NCI-H1694 treated with DMSO at 0.1 percent for 48 hours (cell line): Measurements from ENCODE around the gene DTWD2.
"Not testable (repeated sequence)": the region's sequence is repeated elsewhere in the genome, so short reads cannot be mapped to it uniquely, and the experiment has no call there.

Experiments
- DNase-seq: peaks from one replicate; lab custom pipeline; 2025; lab: John Stamatoyannopoulos, UW

DTWD2 gene

GRCh38 chr5:118996098-118996497 lies 7.8 kb upstream of the DTWD2 start:
- DNase-seq: no peak

- DNase-seq: no peak
Observed at GRCh38 chr5:118994595-118994994, 6.2 kb upstream of the DTWD2 start.

- not testable (repeated sequence) for DNase-seq
Observed at GRCh38 chr5:118993118-118993517, 4.8 kb upstream of the DTWD2 start.

- DNase-seq: not testable (repeated sequence)
Observed at GRCh38 chr5:118992055-118992454, 3.7 kb upstream of the DTWD2 start.

DNA sequence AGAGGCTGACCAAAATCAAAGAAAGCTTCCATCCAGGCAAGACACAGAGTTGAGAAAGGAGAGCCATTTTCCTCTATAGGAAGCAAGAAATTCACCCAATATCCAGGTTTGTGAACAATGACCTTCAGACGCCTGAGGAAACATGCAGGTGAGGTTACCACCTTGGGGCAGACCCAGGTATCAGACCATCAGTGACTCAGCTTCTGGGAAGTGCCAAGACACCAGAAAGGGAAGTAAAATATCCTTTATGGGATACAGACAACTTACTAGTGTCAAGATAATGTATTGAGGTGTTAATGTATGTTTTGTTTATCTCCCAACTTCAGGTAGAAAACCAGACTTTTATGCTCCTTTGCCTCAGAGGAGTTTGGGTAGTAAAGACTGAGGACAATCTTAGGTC lies 2.2 kb upstream of the DTWD2 start:
- no peak for DNase-seq

GRCh38 chr5:118989816-118990215 lies 1.5 kb upstream of the DTWD2 start:
- no peak for DNase-seq

DNA sequence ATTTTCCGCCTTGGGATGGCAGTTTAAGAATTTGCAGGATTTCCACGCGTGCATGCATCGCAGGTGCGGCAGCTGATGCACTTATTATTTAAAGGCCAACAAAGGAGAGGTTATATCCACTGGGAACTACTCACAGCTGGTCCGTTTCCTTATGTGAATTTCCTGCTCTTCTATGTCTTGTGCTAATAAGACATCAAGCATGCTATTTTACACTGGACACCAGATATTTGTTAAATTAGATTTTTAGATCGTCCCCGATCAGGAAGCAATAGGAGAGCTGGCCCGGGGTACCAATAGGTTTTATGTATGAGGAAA lies 476 bp upstream of the DTWD2 start:
- no peak for DNase-seq

DNA sequence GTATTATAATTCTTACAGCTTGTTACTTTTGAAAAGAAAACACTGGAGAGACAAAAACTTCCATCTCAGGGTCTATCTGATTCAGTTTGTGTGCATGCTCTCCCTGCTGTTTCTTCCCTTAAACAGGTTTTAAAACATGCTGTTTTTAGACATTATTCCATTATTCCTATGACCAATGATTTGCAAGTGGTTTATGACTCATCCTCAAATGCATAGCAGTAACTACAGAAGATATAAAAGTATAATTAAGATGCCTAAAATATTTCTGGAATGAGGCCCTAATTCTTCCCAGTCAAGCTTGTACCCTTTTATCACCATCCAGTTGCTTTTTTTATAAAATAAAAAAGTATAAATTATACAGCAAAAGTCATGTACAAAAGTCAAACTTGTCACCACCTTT lies 3.7 kb downstream of the DTWD2 start:
- no peak for DNase-seq

DNA sequence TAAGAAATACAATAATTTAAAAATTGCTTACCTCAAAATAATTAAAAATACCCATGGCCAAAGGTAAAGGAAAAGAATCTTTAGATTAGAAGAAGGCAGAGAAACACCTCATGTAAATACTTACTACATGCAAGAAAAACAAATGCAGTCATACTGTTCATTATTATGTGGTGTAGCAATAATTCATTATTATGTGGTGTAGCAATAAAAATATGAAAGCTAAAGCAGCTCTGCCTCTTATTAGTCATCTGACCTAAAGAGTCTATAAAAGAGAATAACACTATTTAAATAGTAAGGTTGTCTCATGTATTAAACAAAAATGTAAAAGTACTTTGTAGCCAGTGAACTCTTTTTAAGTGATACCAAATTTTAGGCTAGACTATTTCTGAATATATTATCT lies 6.6 kb downstream of the DTWD2 start:
- no peak for DNase-seq

DNA sequence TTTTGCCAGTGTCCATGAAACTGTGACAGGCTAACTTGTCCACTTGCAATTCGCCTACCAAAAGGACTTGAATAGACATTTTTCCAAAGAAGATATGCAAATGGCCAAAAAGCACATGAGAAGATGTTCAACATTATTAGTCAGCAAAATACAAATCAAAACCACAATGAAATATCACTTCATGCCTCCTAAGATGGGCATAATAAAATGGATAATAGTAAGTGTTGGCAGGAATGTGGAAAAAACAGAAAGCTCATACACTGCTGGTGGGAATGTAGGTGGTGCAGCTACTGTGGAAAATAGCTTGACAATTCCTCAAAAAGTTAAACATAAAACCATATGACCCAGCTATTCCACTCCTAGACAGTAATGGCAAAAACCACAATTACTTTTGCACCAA lies 7.9 kb downstream of the DTWD2 start:
- no peak for DNase-seq

DNA sequence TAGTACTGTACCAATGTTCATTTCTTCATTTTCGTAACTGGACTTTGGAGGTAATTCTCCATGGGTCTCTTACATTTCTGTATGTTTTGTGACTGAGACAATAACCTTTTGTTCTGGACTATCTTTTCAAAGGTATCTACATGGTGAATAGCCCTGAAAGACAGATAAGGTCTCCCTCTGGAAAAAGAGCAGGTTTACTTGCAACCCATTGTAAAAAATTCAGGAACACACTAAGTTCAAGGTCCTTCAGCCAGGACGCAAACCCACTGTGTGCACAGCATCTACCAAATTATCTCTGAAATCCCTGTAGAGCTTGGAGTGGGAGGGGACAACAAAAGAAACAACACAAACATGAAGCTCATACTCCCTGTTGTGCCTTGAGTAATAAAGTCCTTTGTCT lies 8.3 kb downstream of the DTWD2 start:
- no peak for DNase-seq

DNA sequence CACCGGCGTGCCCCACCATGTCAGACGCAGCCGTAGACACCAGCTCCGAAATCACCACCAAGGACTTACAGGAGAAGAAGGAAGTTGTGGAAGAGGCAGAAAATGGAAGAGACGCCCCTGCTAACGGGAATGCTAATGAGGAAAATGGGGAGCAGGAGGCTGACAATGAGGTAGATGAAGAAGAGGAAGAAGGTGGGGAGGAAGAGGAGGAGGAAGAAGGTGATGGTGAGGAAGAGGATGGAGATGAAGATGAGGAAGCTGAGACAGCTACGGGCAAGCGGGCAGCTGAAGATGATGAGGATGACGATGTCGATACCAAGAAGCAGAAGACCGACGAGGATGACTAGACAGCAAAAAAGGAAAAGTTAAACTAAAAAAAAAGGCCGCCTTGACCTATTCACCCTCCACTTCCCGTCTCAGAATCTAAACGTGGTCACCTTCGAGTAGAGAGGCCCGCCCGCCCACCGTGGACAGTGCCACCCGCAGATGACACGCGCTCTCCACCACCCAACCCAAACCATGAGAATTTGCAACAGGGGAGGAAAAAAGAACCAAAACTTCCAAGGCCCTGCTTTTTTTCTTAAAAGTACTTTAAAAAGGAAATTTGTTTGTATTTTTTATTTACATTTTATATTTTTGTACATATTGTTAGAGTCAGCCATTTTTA lies 14.4 kb downstream of the DTWD2 start:
- DNase-seq: not testable (repeated sequence)

DNA sequence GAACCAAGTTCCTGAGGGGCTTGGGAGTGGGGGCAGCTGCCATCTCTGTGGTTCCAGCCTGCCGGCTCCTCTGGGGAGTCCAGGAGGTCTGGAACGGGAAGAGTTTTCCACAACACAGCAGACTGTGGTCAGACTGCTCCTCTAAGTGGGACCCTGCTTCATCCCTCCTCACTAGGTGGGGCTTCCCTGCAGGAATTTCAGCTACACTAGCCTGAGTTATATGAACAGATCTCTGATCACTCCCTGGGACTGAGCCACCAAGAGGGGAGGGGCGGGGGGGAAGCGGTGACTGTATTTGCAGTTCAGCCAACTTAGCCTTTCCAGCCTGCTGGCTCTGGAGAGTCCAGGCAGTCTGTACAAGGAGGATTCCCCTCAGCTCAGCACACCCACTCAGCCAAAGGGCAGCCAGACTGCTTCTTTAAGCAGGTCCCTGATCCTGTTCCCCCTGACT lies 19.4 kb downstream of the DTWD2 start:
- no peak for DNase-seq

DNA sequence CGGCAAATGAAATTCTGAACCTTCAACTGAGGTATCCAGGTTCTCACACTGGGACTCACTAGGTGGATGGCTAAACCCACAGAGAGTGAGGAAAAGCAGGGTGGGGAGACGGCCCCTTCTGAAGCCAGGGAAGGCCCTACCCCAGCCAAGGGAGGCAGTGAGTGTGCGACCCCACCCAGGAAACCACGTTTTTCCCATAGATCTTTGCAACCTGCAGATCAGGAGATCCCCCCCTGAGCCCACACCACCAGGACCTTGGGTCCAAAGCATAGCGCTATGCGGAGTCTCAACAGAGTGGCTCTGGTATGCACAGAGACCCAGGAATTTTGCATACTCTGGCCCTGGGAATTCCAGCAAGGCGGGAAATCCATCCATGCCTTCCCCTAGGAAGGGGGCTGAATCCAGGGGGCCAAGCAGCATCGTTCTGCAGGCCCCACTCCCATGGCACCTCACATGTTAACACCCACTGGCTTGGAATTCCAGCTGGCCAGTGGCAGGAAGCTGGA lies 19.9 kb downstream of the DTWD2 start:
- no peak for DNase-seq

- no peak for DNase-seq
Observed at GRCh38 chr5:118967059-118967508, 21.3 kb downstream of the DTWD2 start.

DNA sequence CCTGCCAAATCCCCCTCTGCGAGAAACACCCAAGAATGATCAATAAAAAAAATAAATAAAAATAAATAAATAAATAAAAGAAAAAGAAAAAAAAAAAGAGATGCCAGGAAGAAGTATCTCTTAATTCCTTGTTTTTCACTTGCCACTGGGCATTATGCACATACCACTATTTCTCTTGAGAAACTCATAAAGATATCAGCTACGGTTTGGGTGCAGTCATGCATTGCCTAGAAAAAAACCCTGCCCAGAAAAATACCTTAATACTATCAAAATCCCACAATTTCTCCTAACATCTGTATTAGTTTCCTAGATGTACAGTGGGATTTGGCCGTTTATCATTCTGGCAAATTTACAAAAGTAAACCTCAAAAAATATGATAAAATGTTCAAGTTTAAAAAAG lies 22.5 kb downstream of the DTWD2 start:
- no peak for DNase-seq

GRCh38 chr5:118964970-118965369 lies 23.4 kb downstream of the DTWD2 start:
- not testable (repeated sequence) for DNase-seq

GRCh38 chr5:118964388-118964787 lies 24.0 kb downstream of the DTWD2 start:
- not testable (repeated sequence) for DNase-seq

- DNase-seq: no peak
Observed at GRCh38 chr5:118963169-118963568, 25.2 kb downstream of the DTWD2 start.

GRCh38 chr5:118960557-118960956 lies 27.8 kb downstream of the DTWD2 start:
- DNase-seq: no peak

DNA sequence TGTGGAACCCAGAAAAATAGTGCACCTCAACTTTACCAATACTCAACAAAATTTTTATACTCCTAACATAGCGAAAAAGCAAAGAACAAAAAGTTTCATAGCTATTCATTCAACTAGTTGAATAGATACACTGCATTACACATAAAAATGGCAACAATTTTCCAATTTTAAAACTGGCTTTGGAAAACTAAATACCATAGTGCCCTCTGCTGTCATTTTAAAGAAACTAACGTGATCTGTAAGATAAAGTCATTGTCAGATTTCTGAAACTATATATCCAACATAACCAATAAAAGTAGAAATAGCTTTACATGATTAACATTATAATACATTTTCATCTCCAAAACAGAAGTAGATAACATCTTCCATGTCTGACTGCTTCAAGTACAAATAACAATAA lies 31.6 kb downstream of the DTWD2 start:
- peak; percentile 43 for DNase-seq

DNA sequence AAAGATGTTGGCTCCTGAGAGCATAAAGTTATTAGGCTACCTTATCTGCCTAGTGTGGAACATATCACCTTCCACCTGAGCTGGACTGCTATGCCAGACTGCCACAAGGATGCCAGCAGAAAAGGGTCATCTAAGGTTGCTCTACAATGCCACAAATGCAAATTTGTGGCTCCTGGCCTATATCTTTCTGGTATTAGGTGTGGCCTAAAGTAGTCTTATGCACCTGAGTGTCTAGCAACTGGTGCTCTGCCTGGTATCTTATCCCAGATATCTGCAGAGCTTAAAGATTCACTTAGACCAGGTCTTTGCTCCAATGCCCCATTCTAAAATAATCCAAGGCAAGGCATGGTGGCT lies 34.7 kb downstream of the DTWD2 start:
- no peak for DNase-seq

- no peak for DNase-seq
Observed at GRCh38 chr5:118952992-118953651, 35.2 kb downstream of the DTWD2 start.

GRCh38 chr5:118952306-118952705 lies 36.0 kb downstream of the DTWD2 start:
- DNase-seq: not testable (repeated sequence)
